Nephron (organoid): ENCODE results near the gene ZSCAN20.

Source experiments
- H3K27ac Mint-ChIP-seq, 3 experiments: 2 replicates each; pipeline ENCODE4 v1.8.0; 2020; ENCODE audit warnings: mixed read lengths in 3 of 3, mild to moderate bottlenecking in 2 of 3, moderate library complexity in 1 of 3
- H3K27me3 Mint-ChIP-seq: 2 replicates; pipeline ENCODE4 v1.8.0; 2021; ENCODE audit warnings: low read depth, mild to moderate bottlenecking, moderate library complexity, mixed read lengths
- H3K36me3 Mint-ChIP-seq: 2 replicates; pipeline ENCODE4 v1.8.0; 2020; ENCODE audit warnings: low read depth, mixed read lengths
- H3K4me1 Mint-ChIP-seq: 2 replicates; pipeline ENCODE4 v1.8.0; 2020; ENCODE audit warnings: mixed read lengths
- H3K4me3 Mint-ChIP-seq, 3 experiments: 2 replicates each; pipeline ENCODE4 v1.8.0; 2020; ENCODE audit warnings: mild to moderate bottlenecking in 3 of 3, mixed read lengths in 3 of 3, moderate library complexity in 2 of 3
- H3K9me3 Mint-ChIP-seq: 2 replicates; pipeline ENCODE4 v1.8.0; 2020; ENCODE audit warnings: mixed read lengths
- TF ChIP-seq, protein P1 (sequence below), 3 experiments: fragments of 200-600 bp; sonication (generic); IDR thresholded peaks; one replicate each; pipeline ENCODE4 v1.5.0; 2021; ENCODE audit warnings: antibody characterized with exemption in 3 of 3; ENCODE audit not compliant: unreplicated experiment in 3 of 3

The ZSCAN20 gene

DNA sequence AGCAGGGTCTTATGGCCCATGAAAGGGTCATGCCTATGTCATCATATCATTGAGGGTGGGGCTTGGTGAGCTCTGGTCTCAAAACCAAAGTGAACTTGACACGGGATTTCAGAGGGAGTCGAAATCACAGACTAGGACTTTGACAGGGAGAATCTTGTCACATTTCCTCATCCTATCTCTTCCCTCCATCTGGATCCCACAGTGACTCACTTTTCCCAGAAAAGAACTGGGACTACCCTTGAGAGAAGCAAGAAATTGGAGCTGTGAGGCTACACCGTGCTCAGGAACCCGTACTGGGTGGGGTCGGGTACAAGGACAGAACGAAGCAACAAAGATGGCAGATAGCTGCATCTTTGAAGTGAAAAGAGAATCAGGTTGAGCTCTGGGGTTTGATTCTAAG lies 69.5 kb downstream of the ZSCAN20 start:
- H3K9me3 Mint-ChIP-seq: no peaks in the 10 kb centered on the region
- H3K4me1 Mint-ChIP-seq: no peaks in the 10 kb centered on the region
- H3K27me3 Mint-ChIP-seq: peaks cover 3% of the 10 kb centered on the region
- H3K36me3 Mint-ChIP-seq: no peaks in the 10 kb centered on the region
- TF ChIP-seq, protein P1, sequence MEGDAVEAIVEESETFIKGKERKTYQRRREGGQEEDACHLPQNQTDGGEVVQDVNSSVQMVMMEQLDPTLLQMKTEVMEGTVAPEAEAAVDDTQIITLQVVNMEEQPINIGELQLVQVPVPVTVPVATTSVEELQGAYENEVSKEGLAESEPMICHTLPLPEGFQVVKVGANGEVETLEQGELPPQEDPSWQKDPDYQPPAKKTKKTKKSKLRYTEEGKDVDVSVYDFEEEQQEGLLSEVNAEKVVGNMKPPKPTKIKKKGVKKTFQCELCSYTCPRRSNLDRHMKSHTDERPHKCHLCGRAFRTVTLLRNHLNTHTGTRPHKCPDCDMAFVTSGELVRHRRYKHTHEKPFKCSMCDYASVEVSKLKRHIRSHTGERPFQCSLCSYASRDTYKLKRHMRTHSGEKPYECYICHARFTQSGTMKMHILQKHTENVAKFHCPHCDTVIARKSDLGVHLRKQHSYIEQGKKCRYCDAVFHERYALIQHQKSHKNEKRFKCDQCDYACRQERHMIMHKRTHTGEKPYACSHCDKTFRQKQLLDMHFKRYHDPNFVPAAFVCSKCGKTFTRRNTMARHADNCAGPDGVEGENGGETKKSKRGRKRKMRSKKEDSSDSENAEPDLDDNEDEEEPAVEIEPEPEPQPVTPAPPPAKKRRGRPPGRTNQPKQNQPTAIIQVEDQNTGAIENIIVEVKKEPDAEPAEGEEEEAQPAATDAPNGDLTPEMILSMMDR (IDR thresholded peaks at IDR 0.05; ENCODE audit: unreplicated experiment in 3 of 3): no peak
- H3K27ac Mint-ChIP-seq: no peak overlapping the region
- H3K4me3 Mint-ChIP-seq: no peak overlapping the region
